ENCODE data around the gene LAMB3. TPM values are rescaled to one million over a fixed set of nuclear protein-coding genes. Genes with fewer than 3 reads are reported as not detected.

LAMB3 gene
- total and polyA plus RNA-seq, 10 of the 15 experiments (the other 5 are each of a cell fraction or from before 2014, with no cell fraction given) = 0.04 to 1.8 (median 0.10) TPM; not detected in 1

DNA sequence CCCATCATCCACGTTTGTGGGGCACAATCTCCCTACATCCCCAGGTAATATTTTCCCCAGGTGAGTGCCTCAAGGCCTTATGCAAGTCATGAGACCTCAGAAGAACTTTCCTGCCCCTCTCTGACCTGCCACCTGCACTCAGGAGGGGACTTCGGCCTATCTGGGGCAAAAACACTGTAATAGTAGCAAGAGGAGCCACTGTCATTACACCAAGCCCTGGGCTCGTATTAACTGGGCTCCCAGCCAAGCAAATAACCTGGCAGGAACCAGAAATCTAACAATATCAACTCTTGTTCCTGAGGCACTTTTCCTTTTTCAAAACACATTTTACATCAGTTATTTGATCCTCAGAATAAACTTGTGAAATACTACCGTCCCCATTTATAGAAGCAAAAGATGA lies 30.9 kb downstream of the LAMB3 start:
- WGBS (ENCODE audit: insufficient coverage, insufficient replicate concordance, low lambda C conversion rate, missing lambda C conversion rate) = 3% methylated on average over 4 of the region's 4 CpGs
- Histone ChIP-seq H3K4me3 (no peak overlapping the region), H3K27me3 (replicated peaks in 1 of 2; ENCODE audit: control insufficient read depth in 2 of 2, insufficient read depth in 2 of 2, low read length in 1 of 2) (no peaks in the 10 kb centered on the region; a peak in 1 of 4 replicates), H3K4me2 (ENCODE audit: control insufficient read depth, insufficient read depth) (no peak overlapping the region), H3K79me2 (ENCODE audit: control insufficient read depth, insufficient read depth, low read length) (no peaks in the 10 kb centered on the region), H3K36me3 (ENCODE audit: control insufficient read depth in 2 of 2, insufficient read depth in 2 of 2, low read length in 1 of 2) (no peaks in the 10 kb centered on the region), H3K27ac (ENCODE audit: control insufficient read depth, insufficient read depth) (no peak overlapping the region), H4K20me1 (ENCODE audit: control insufficient read depth, insufficient read depth) (no peaks in the 10 kb centered on the region), H3K4me1 (ENCODE audit: control insufficient read depth, insufficient read depth, low read length) (no peaks in the 10 kb centered on the region), H2AFZ (ENCODE audit: control insufficient read depth, low read depth, low read length) (no peak overlapping the region), H3K9ac (ENCODE audit: control insufficient read depth, insufficient read depth, low read length) (no peak overlapping the region), H3K9me3 (replicated peaks; ENCODE audit: control insufficient read depth, insufficient read depth, low read length) (no peaks in the 10 kb centered on the region)
- DNase-seq (ENCODE audit: low read depth, low spot score) (no peak), ATAC-seq (no peak), FAIRE-seq (no peak)
- no TSS peak for BruUV-seq (replicated peaks)
- intact Hi-C loops (cut with micrococcal nuclease; ENCODE audit: unreplicated experiment) = no loop called here
- ChIA-PET SMC1A (ENCODE audit: uncharacterized antibody, unreplicated experiment) (no interaction called here), CTCF (interaction anchor here (2.1 kb wide), 1 partner anchor 55 kb away, joined by 10 read pairs; no protein-coding TSS in a partner anchor), POLR2A (no interaction called here), RAD21 (ENCODE audit: unreplicated experiment) (no interaction called here)
- in situ Hi-C loops (cut with MboI) = loop anchor here (10.0 kb wide), 1 partner anchor 46 kb away; no protein-coding TSS in a partner anchor
- no peak for TF ChIP-seq FOS (IDR thresholded peaks at IDR 0.05; ENCODE audit: borderline replicate concordance, extremely low read depth, insufficient read length)
- TF ChIP-seq, protein P1, sequence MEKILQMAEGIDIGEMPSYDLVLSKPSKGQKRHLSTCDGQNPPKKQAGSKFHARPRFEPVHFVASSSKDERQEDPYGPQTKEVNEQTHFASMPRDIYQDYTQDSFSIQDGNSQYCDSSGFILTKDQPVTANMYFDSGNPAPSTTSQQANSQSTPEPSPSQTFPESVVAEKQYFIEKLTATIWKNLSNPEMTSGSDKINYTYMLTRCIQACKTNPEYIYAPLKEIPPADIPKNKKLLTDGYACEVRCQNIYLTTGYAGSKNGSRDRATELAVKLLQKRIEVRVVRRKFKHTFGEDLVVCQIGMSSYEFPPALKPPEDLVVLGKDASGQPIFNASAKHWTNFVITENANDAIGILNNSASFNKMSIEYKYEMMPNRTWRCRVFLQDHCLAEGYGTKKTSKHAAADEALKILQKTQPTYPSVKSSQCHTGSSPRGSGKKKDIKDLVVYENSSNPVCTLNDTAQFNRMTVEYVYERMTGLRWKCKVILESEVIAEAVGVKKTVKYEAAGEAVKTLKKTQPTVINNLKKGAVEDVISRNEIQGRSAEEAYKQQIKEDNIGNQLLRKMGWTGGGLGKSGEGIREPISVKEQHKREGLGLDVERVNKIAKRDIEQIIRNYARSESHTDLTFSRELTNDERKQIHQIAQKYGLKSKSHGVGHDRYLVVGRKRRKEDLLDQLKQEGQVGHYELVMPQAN (conservative IDR thresholded peaks at IDR 0.05) = no peak
- no peak for TF ChIP-seq ZNF207 (IDR thresholded peaks at IDR 0.05; ENCODE audit: borderline replicate concordance)
- TF ChIP-seq NBN (IDR thresholded peaks at IDR 0.05) = no peak
- TF ChIP-seq MAX (IDR thresholded peaks at IDR 0.05; ENCODE audit: low read depth, low read length) = no peak
- no peak for TF ChIP-seq CREB1 (IDR thresholded peaks at IDR 0.05; ENCODE audit: low read depth)
- no peak for TF ChIP-seq CUX1 (IDR thresholded peaks at IDR 0.05; ENCODE audit: insufficient replicate concordance, low read depth, low read length)
- TF ChIP-seq WRNIP1 (IDR thresholded peaks at IDR 0.05; ENCODE audit: borderline replicate concordance, low read depth, low read length) = no peak
- TF ChIP-seq CEBPZ (IDR thresholded peaks at IDR 0.05; ENCODE audit: low read depth, low read length) = no peak
- no peak for TF ChIP-seq NR2C1 (IDR thresholded peaks at IDR 0.05)
- no peak for TF ChIP-seq MYC (IDR thresholded peaks at IDR 0.05; ENCODE audit: insufficient read depth, insufficient read length, insufficient replicate concordance, low read length, severe bottlenecking)
- no peak for TF ChIP-seq PAX8 (IDR thresholded peaks at IDR 0.05)
- no peak for TF ChIP-seq DPF2 (IDR thresholded peaks at IDR 0.05)
- no peak for TF ChIP-seq MTA3 (IDR thresholded peaks at IDR 0.05; ENCODE audit: borderline replicate concordance, low read length)
- no peak for TF ChIP-seq LARP7 (IDR thresholded peaks at IDR 0.05)
